HEK293T (cell line): ENCODE measurements around the gene IGF2BP3.

ENCODE experiments used
- CTCF ChIA-PET: fragments of 350-600 bp; formaldehyde crosslinking; extraction: SDS; loops from one replicate; lab custom pipeline; 2021; ENCODE audit warnings: antibody characterized with exemption, inconsistent platforms; lab: Yijun Ruan, JAX
- POLR2A ChIA-PET: fragments of 350-600 bp; formaldehyde crosslinking; extraction: SDS; loops from one replicate; lab custom pipeline; 2020; ENCODE audit warnings: antibody characterized with exemption, inconsistent platforms; lab: Yijun Ruan, JAX
- DNase-seq: peaks from one replicate; pipeline ENCODE4 v3.0.0; 2012; ENCODE audit warnings: mixed read lengths; ENCODE audit errors: extremely low spot score
- ARNT ChIP-seq: fragments of 450-650 bp; IDR thresholded peaks from 2 replicates; pipeline ENCODE4 v1.6.1; 2017; ENCODE audit warnings: mild to moderate bottlenecking
- BHLHE40 ChIP-seq: fragments of 450-650 bp; IDR thresholded peaks from 2 replicates; pipeline ENCODE4 v1.6.1; 2016; ENCODE audit warnings: mild to moderate bottlenecking, moderate library complexity, borderline replicate concordance
- CTBP1 ChIP-seq: fragments of 450-650 bp; IDR thresholded peaks from 2 replicates; pipeline ENCODE4 v1.6.1; 2016; ENCODE audit warnings: borderline replicate concordance
- ELF4 ChIP-seq: fragments of 450-650 bp; IDR thresholded peaks from 2 replicates; pipeline ENCODE4 v1.6.1; 2017; ENCODE audit warnings: antibody characterized with exemption
- FOXA1 ChIP-seq: fragments of 450-650 bp; IDR thresholded peaks from 2 replicates; pipeline ENCODE4 v1.6.1; 2016; ENCODE audit warnings: mild to moderate bottlenecking
- FOXK2 ChIP-seq: fragments of 450-650 bp; IDR thresholded peaks from 2 replicates; pipeline ENCODE4 v1.6.1; 2016; ENCODE audit warnings: mild to moderate bottlenecking
- FOXM1 ChIP-seq: fragments of 450-650 bp; IDR thresholded peaks from 2 replicates; pipeline ENCODE4 v1.6.1; 2017; ENCODE audit warnings: mild to moderate bottlenecking, borderline replicate concordance
- HDGF ChIP-seq: fragments of 450-650 bp; IDR thresholded peaks from 2 replicates; pipeline ENCODE4 v1.6.1; 2017; ENCODE audit warnings: antibody characterized with exemption, borderline replicate concordance
- L3MBTL2 ChIP-seq: fragments of 450-650 bp; conservative IDR thresholded peaks from 2 replicates; pipeline ENCODE4 v1.6.1; 2016; ENCODE audit warnings: mild to moderate bottlenecking
- LEF1 ChIP-seq: fragments of 450-650 bp; IDR thresholded peaks from 2 replicates; pipeline ENCODE4 v1.6.1; 2017; ENCODE audit warnings: mild to moderate bottlenecking, borderline replicate concordance
- NFRKB ChIP-seq: fragments of 450-650 bp; IDR thresholded peaks from 2 replicates; pipeline ENCODE4 v1.6.1; 2016; ENCODE audit warnings: mild to moderate bottlenecking, moderate library complexity
- SP1 ChIP-seq: fragments of 450-650 bp; IDR thresholded peaks from 2 replicates; pipeline ENCODE4 v1.6.1; 2017
- SUZ12 ChIP-seq: fragments of 450-650 bp; IDR thresholded peaks from 2 replicates; pipeline ENCODE4 v1.6.1; 2016; ENCODE audit warnings: mild to moderate bottlenecking
- TARDBP ChIP-seq: fragments of 450-650 bp; IDR thresholded peaks from 2 replicates; pipeline ENCODE4 v1.6.1; 2016
- ZNF384 ChIP-seq: fragments of 450-650 bp; IDR thresholded peaks from 2 replicates; pipeline ENCODE4 v1.6.1; 2016
- TF ChIP-seq, protein P1 (sequence below): fragments of 450-650 bp; IDR thresholded peaks from 2 replicates; pipeline ENCODE4 v1.6.1; 2016

IGF2BP3 gene

DNA sequence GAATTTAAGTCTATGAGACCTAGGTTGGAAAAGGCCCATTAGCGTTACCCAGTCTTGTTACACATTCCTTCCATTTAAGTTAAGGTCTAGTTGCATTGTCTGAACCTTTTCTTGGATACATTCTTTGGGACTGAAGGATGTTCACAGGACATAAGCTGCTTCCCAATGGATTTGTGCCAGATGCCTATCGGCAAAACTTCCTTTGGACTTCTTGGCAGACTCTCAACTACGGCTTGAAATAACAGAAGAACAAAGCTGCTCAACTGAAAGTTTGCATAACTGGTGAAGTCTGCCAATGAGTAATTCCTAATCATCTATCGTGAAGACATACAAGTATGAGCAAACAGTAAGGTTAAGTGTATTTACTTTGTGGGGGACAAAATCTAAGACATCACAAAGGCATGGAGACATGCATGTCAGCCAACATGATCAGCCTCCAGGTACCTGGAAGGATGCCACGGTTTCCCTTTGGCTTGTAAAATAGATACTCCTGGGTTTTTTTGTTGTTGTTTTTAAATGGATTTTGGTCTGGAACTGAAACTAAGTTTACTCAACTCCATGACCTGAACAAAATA lies 135.7 kb downstream of the IGF2BP3 start:
- ChIA-PET CTCF (no interaction called here), POLR2A (no interaction called here)
- no peak for TF ChIP-seq SUZ12
- no peak for TF ChIP-seq SP1
- TF ChIP-seq HDGF: no peak
- no peak for TF ChIP-seq FOXA1
- TF ChIP-seq BHLHE40: no peak
- TF ChIP-seq L3MBTL2: no peak
- TF ChIP-seq, protein P1, sequence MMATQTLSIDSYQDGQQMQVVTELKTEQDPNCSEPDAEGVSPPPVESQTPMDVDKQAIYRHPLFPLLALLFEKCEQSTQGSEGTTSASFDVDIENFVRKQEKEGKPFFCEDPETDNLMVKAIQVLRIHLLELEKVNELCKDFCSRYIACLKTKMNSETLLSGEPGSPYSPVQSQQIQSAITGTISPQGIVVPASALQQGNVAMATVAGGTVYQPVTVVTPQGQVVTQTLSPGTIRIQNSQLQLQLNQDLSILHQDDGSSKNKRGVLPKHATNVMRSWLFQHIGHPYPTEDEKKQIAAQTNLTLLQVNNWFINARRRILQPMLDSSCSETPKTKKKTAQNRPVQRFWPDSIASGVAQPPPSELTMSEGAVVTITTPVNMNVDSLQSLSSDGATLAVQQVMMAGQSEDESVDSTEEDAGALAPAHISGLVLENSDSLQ: no peak
- TF ChIP-seq ARNT: no peak
- no peak for TF ChIP-seq NFRKB
- TF ChIP-seq FOXK2: no peak
- TF ChIP-seq LEF1: no peak
- no peak for TF ChIP-seq TARDBP
- DNase-seq: no peak

DNA sequence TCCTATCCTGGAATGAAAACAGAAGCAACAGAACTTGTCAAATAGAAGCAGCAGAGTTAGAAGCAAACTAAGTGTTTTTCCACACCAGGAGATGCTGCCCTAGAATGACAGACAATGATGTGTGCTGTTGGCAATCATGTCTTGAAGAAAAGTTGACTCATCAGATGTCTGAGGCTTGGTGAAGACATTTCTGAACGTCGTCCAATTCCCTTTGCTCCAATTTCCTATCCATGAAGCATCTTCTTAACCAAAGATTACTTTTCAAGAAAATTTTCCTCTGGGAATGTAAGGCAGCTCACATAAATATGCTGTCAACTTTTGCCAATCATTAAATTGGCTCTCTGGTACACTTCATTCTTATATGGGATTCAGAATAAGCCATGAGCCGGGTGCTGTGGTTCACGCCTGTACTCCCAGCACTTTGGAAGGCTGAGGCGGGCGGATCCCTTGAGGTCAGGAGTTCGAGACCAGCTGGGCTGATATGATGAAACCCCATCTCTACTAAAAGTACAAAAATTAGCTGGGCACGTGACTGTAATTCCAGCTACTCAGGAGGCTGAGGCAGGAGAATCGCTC lies 136.5 kb downstream of the IGF2BP3 start:
- ChIA-PET CTCF (interaction anchor here (0.6 kb wide), 1 partner anchor 35 kb away, joined by 3 read pairs; the partner anchor contains the start of gene MALSU1), POLR2A (no interaction called here)
- no peak for DNase-seq
- TF ChIP-seq ZNF384: no peak
- no peak for TF ChIP-seq FOXM1
- no peak for TF ChIP-seq HDGF
- TF ChIP-seq BHLHE40: no peak
- no peak for TF ChIP-seq NFRKB
- TF ChIP-seq FOXA1: no peak
- TF ChIP-seq, protein P1: no peak
- no peak for TF ChIP-seq ARNT
- no peak for TF ChIP-seq SUZ12
- TF ChIP-seq ELF4: no peak

DNA sequence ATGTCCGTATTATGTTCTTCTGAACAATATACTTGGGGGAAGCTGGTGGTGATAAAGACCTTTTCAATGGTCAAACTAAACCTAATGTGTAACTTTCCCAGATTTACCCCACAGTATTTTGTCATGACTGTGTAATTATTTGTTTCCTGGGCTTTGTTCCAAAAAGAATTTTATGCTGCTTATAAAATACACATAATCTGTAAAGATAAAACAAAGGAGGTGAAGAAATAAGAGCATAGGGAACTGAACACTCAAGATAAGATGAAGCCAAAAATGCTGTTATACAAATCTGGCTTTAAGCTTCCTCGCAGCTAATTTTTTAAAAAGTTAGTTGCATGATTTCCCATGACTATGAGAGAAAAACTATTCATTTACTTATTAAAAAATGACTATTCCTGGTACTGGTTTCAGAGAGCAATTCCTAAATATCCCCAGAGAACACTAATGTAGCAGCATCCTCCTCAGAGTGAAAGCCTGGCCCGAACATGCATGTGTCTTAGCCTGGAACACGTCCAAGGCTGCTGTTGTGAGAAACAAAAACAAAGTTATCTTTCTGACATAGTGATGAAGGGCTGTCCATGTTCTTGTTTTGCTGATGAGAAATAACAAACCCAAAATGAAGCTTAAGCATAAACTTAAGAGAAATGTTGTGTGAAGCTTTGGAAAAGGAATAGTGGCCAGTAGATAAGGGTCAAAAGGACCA lies 137.2 kb downstream of the IGF2BP3 start:
- ChIA-PET CTCF (interaction anchor here (0.6 kb wide), 1 partner anchor 34 kb away, joined by 3 read pairs; the partner anchor contains the start of gene MALSU1), POLR2A (no interaction called here)
- no peak for DNase-seq
- TF ChIP-seq ARNT (no peak), LEF1 (no peak), SUZ12 (no peak), ZNF384 (no peak), FOXA1 (no peak), HDGF (no peak)
- TF ChIP-seq, protein P1: no peak

DNA sequence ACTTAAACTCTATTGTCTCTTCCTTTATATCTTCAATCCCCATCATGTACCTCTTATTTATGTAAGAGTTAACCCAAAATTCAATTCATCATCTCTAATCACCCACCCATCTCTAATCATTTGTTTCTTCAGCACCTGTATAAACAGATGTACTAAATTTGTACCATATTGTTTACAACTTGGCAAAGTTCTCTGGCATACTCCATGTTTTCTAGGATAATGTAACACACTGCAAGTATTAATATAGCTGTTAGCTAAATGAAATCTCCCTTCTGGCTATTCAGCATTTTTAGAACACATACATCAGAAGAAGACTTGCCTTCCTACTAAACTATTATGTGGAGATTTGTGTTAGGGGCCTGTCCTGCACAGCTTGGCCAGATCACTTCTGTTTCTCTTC lies 138.1 kb downstream of the IGF2BP3 start:
- ChIA-PET CTCF (no interaction called here), POLR2A (no interaction called here)
- no peak for DNase-seq
- TF ChIP-seq, protein P1: no peak

DNA sequence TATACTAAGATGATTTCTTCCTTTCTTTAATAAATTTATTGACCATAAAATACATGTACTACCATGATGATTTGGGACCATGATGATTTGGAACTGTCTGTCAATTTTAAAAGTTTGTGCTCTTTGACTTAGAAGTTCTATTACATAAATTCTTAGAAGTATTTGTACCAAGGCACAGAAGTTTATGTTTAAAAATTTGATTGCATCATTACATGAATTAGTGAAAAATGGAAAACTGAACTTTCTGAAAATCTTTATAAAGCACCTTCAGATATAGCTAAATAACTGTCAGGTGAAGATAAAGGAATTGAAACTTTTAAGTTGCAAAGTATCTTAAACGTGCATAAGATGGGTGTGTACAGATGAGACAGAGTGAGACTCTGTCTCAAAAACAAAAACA lies 139.2 kb downstream of the IGF2BP3 start:
- POLR2A ChIA-PET: no interaction called here

More for the DNA sequence above, 139.2 kb downstream of the IGF2BP3 start:
- no peak for DNase-seq
- CTCF ChIA-PET: interaction anchor here (0.6 kb wide), 1 partner anchor 19 kb away, joined by 3 read pairs; no protein-coding TSS in a partner anchor
- TF ChIP-seq FOXA1 (no peak), CTBP1 (no peak), LEF1 (no peak), FOXM1 (no peak), SP1 (no peak), TARDBP (no peak), FOXK2 (no peak), ELF4 (no peak), ZNF384 (no peak), L3MBTL2 (no peak), HDGF (no peak), ARNT (no peak)
